Stimulated activated CD4-positive, alpha-beta T cell treated with anti-CD3 and anti-CD28 coated beads, Interleukin-2, amount 100 ng/mL, for 48 hours (primary cell): ENCODE results near the gene SLC1A4.
"Not testable (repeated sequence)": the region's sequence is repeated elsewhere in the genome, so short reads cannot be mapped to it uniquely, and the experiment has no call there.

Source experiments
- DNase-seq, 2 donors: peaks; one replicate each; pipeline ENCODE4 v3.0.0-alpha.2; 2020

The SLC1A4 gene

GRCh38 chr2:64966017-64966416 is 23.2 kb upstream of the SLC1A4 start:
- DNase-seq, result no peak

DNA sequence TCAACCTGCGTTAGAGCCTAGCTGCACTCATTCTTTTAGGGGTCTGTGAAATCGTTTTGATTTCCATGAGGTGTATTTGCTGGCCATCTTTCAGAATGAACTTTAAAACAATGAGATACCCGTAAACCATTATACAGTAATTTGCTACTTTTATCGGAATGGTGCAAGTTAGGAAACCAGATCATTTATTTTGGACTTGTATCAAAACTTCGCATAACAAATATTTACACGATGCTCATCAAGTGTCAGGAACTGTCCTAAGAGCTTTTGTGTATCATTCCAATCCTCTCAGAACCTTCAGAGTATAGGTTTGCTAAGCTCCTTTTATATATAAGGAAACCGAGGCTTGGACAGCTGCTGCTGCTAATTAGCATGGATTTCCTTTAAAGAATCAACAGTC is 22.4 kb upstream of the SLC1A4 start:
- no peak for DNase-seq

- no peak for DNase-seq
These were observed 21.6 kb upstream of the SLC1A4 start for GRCh38 chr2:64967601-64968000.

- not testable (repeated sequence) for DNase-seq
These were observed 20.1 kb upstream of the SLC1A4 start for GRCh38 chr2:64969086-64969485.

DNA sequence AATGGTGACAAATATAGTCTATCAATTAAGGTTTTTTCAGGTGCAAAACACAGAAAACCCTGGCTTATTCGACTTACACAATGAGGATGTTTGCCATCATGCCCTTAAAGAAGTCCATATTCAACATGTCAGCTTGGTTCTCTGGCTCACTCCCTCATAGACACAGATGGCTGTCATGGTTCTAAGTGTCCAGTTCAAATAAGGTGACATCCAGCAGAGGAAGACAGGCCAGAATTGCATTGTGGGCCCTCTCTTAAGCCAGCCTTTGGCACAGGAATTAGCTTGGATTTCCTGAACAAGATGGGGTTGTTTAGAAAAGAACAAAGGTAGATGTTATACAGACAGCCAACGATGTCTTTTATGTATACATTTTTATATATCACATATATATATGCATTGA is 18.7 kb upstream of the SLC1A4 start:
- DNase-seq, result no peak

DNA sequence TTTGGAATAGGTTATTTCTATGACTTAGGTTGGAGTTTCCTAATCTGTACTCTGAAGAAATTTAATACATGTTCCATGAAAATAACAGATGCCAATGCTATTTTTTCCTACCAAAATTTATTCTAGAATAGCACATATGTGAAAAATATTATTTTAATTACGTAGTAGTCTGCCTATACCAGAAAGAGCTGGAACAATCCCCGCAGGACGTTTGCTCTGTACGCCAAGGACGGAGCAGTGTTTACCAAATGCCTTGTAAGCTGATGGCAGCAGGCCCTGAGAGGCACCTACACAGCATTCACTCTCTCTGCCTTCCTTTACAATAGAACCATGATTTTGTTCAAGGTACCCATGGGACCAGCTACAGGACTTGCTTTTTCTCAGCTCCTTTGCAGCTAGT is 16.8 kb upstream of the SLC1A4 start:
- DNase-seq, result no peak

- no peak for DNase-seq
These were observed 16.3 kb upstream of the SLC1A4 start for GRCh38 chr2:64972876-64973275.

- DNase-seq, result no peak
These were observed 13.9 kb upstream of the SLC1A4 start for GRCh38 chr2:64975232-64975821.

- no peak for DNase-seq
These were observed 12.9 kb upstream of the SLC1A4 start for GRCh38 chr2:64976276-64976675.

GRCh38 chr2:64978514-64979268 is 10.5 kb upstream of the SLC1A4 start:
- no peak for DNase-seq

DNA sequence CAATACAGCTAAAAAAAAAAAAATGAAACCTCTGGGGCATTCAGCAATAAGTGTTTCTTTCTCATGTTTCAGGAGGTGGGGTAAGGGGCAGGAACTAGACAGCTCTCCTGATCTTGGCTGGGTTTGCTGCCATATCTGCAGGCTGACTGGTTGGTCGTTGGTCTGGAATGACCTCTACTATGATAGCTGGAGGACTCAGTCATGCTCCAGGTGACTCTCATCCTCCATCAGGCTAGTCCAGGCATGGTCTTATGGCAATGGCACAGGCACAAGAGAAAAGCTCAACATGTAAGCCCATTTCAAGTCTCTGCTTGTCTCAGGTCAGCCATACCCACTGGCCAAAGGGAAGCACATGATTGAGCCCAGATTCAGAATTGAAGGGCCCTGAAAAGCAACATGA is 9.5 kb upstream of the SLC1A4 start:
- no peak for DNase-seq

GRCh38 chr2:64980183-64980582 is 9.0 kb upstream of the SLC1A4 start:
- DNase-seq, result no peak

GRCh38 chr2:64982311-64982857 is 6.8 kb upstream of the SLC1A4 start:
- no peak for DNase-seq

DNA sequence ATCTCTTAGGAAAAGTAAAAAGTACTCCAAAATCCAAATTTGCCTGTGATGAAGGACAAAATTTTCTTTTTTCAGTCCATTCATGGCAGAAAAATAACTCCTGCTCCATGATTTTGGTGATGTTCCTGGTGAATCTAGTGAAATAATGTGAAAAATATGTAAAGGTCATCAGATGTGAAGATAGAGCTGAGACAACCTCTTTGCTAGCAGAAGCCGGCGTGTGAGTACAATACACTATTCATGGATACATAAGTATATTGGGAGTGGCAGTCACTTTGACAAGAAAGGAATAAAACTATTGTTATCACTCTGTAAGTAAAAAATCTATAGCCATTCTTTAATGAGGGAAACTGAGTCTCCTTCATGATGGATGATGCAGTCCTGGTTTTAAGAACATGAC is 6.3 kb upstream of the SLC1A4 start:
- no peak for DNase-seq

- no peak for DNase-seq
These were observed 3.8 kb upstream of the SLC1A4 start for GRCh38 chr2:64985447-64985846.

GRCh38 chr2:64987001-64987955 is 1.9 kb upstream of the SLC1A4 start:
- DNase-seq, result no peak

- no peak for DNase-seq
These were observed 1.2 kb upstream of the SLC1A4 start for GRCh38 chr2:64987956-64988419.

GRCh38 chr2:64988420-64989125 is 626 bp upstream of the SLC1A4 start:
- peak; percentile 43 to 45 for DNase-seq

DNA sequence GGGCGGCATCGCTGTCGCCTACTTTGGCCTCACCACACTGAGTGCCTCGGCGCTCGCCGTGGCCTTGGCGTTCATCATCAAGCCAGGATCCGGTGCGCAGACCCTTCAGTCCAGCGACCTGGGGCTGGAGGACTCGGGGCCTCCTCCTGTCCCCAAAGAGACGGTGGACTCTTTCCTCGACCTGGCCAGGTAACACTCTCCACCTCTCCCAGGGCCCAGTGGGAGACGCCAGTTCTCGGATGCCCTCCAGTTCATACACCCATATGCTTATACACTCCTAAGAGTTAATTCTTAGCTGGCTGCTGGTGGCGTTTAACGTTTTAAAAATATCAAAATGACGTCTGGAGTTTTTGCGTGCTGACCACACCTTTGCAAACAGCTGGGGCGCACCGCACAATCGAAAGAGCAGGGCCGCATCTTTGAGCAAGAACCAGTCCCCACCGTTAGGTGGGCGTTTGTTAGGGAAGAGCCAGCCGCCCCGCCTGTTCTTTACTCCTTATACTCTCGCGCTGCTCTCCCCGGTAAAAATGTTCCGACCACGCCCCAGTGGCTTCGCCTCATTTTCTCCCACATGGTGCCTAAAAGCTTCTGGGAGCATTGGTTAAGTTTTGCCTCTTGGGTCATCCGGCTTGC is 899 bp downstream of the SLC1A4 start:
- DNase-seq, result no peak

DNA sequence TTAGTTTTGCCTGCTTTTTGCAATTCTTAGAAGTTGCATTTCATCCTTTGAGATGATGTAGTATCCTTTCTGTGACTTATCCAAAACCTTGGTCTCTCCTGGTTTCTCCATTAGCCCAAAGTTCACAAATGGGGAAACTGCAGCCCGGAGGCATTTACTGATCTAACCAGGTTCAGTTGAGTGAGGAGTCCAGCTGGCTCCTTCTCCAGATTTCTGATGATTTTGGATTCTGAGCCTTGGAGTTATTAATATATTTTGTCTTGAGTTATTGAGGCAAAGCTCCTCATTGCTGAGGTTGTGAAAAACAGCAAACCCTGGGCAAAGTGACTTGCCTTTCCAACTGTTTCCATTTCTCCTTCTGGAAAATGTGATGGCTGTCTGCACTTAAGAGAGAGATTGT is 1.7 kb downstream of the SLC1A4 start:
- DNase-seq, result no peak

DNA sequence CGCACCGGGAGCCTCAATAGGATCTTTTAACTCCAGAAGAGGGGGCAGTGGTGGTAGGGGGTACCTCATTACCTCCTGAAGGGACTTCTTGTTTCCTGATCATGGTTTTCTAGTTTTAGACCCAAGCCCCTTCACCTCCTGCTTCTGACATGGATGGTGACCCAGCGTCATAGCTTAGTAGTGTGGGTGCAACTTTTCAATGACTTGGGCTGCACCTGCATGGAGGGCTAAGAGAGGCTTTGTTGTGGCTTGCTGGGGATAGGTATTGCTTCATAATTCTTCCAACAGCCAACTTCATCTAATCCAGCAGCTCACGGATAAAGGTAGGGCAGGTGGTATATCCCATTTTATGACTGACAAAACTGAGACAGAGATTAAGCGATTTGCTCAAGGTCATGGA is 3.0 kb downstream of the SLC1A4 start:
- no peak for DNase-seq

DNA sequence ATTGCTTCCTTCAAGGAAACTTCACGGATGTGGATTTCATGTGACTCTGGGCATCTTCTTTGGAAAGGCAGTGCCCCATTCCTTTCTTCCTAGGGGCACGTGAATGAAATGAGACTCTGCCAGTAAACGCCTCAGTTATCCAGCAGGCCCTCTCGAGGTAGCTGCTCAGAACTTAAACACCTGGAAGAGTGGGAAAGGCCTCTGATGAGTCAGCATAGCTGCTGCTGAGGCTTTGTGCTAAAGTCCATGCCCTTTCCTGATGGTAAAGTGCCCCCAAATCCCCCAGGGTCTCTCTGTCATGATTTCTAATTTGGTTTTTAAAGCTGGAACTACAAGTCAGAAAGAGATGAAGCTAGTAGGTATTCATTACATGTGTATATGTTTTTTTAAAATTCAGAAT is 3.8 kb downstream of the SLC1A4 start:
- no peak for DNase-seq
